Measurements from ENCODE around the gene UNKL. TPM values are rescaled to one million over a fixed set of nuclear protein-coding genes. Genes with fewer than 3 reads are reported as not detected.

Gene UNKL
- total RNA-seq, 1 donor from 2014 or later = 19.9 TPM

GRCh38 chr16:1420111-1420539 is 5.6 kb upstream of the UNKL start:
- DNase-seq (no peak), ATAC-seq (peak; percentile 4)
- Histone ChIP-seq H3K27ac (peak overlapping the region; percentile 95), H3K27me3 (no peaks in the 10 kb centered on the region), H3K36me3 (no peaks in the 10 kb centered on the region), H3K4me1 (peaks cover 9% of the 10 kb centered on the region), H3K4me3 (peak overlapping the region; percentile 98), H3K9me3 (no peaks in the 10 kb centered on the region)
- no peak for TF ChIP-seq CTCF (IDR thresholded peaks at IDR 0.05)
- intact Hi-C loops (cut with DNase I) = no loop called here

GRCh38 chr16:1416521-1416941 is 2.0 kb upstream of the UNKL start:
- H3K4me3 ChIP-seq = no peak overlapping the region
- intact Hi-C loops (cut with DNase I) = no loop called here
- ATAC-seq = no peak
- H3K4me1 ChIP-seq = peaks cover 17% of the 10 kb centered on the region
- no peak for DNase-seq
- H3K27ac ChIP-seq = no peak overlapping the region
- H3K27me3 ChIP-seq = no peaks in the 10 kb centered on the region
- H3K9me3 ChIP-seq = no peaks in the 10 kb centered on the region
- H3K36me3 ChIP-seq = peaks cover 12% of the 10 kb centered on the region
- no peak for TF ChIP-seq CTCF (IDR thresholded peaks at IDR 0.05)

- peak; percentile 67 for TF ChIP-seq CTCF (IDR thresholded peaks at IDR 0.05)
These were observed 596 bp downstream of the UNKL start for GRCh38 chr16:1413684-1414531.

GRCh38 chr16:1412847-1413246 is 1.7 kb downstream of the UNKL start:
- intact Hi-C loops (cut with DNase I) = no loop called here
- peaks cover 16% of the 10 kb centered on the region for H3K4me1 ChIP-seq
- no peak overlapping the region for H3K4me3 ChIP-seq

More at GRCh38 chr16:1413684-1414531, 596 bp downstream of the UNKL start:
- DNase-seq (peak; percentile 85), ATAC-seq (peak; percentile 82)
- intact Hi-C loops (cut with DNase I) = no loop called here
- Histone ChIP-seq H3K27ac (peak overlapping the region; percentile 83), H3K4me3 (peak overlapping the region; percentile 88), H3K9me3 (no peaks in the 10 kb centered on the region), H3K36me3 (peaks cover 20% of the 10 kb centered on the region), H3K27me3 (no peaks in the 10 kb centered on the region), H3K4me1 (peaks cover 8% of the 10 kb centered on the region)

GRCh38 chr16:1408171-1408837 is 6.2 kb downstream of the UNKL start:
- peaks cover 16% of the 10 kb centered on the region for H3K4me1 ChIP-seq
- peaks cover 35% of the 10 kb centered on the region for H3K36me3 ChIP-seq
- peak overlapping the region; percentile 53 for H3K4me3 ChIP-seq
- H3K27ac ChIP-seq = peak overlapping the region; percentile 24
- no peak for TF ChIP-seq CTCF (IDR thresholded peaks at IDR 0.05)
- H3K27me3 ChIP-seq = no peaks in the 10 kb centered on the region
- intact Hi-C loops (cut with DNase I) = no loop called here
- ATAC-seq (peak; percentile 98), DNase-seq (peak; percentile 96)
- H3K9me3 ChIP-seq = no peaks in the 10 kb centered on the region

More at GRCh38 chr16:1412847-1413246, 1.7 kb downstream of the UNKL start:
- Histone ChIP-seq H3K27me3 (no peaks in the 10 kb centered on the region), H3K9me3 (no peaks in the 10 kb centered on the region), H3K27ac (no peak overlapping the region), H3K36me3 (peaks cover 20% of the 10 kb centered on the region)
- DNase-seq = no peak
- TF ChIP-seq CTCF (IDR thresholded peaks at IDR 0.05) = no peak
- ATAC-seq = no peak
